NOMO-1 treated with DMSO at 0.1 percent for 48 hours (cell line): ENCODE measurements around the gene LTBP1.
A peak's percentile ranks its signal among the peaks of the same experiment; 100 is the strongest.

Experiments used
- DNase-seq: peaks from one replicate; lab custom pipeline; 2025; ENCODE audit not compliant: unreplicated experiment; lab: John Stamatoyannopoulos, UW

LTBP1 gene

GRCh38 chr2:33250417-33251029, 303.8 kb downstream of the LTBP1 start:
- no peak for DNase-seq

DNA sequence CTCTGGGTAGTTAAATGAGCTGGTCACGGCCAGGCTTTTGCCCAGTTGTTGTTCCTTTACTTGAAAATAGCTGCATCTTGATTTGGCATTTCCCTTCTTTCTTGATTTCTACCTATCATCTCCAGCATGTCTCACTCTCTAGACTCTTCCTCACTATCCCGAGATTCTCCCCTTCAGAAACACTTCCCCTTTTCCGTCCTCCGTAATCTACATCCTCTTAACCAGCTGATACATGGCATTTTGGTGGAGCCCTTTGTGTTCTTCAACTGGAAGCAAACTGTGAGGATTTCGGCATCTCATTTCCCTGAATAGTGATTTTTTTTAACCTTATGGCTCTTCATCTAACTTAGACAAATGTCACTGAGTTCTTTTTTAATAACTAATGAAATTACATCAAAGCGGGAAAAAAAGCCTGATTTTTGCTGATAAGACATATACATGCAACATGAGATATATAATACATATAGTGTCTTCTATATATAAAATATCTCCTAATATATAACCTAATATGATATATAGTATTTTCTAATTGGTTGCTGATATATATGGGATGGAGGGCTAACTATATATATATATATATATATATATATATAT, 309.5 kb downstream of the LTBP1 start:
- no peak for DNase-seq

GRCh38 chr2:33258387-33258786, 311.6 kb downstream of the LTBP1 start:
- DNase-seq, result no peak

GRCh38 chr2:33262097-33262496, 315.3 kb downstream of the LTBP1 start:
- no peak for DNase-seq

DNA sequence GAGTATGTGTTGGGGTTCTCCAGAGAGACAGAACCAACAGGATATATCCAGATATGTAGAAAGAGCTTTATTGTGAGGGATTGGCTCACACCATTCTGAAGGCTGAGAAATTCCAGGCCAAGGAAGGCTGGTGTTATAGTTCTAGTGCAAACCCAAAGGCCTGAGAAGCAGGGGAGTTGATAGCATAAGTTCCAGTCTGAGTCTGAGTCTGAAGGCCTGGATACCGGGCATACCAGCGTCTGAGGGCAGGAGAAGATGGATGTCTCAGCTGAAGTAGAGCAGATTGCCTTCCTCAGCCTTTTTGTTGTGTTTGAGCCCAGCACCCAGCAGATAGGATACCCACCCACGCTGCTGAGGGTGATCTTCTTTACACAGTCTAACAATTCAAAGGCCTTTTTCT, 318.0 kb downstream of the LTBP1 start:
- DNase-seq, result no peak

DNA sequence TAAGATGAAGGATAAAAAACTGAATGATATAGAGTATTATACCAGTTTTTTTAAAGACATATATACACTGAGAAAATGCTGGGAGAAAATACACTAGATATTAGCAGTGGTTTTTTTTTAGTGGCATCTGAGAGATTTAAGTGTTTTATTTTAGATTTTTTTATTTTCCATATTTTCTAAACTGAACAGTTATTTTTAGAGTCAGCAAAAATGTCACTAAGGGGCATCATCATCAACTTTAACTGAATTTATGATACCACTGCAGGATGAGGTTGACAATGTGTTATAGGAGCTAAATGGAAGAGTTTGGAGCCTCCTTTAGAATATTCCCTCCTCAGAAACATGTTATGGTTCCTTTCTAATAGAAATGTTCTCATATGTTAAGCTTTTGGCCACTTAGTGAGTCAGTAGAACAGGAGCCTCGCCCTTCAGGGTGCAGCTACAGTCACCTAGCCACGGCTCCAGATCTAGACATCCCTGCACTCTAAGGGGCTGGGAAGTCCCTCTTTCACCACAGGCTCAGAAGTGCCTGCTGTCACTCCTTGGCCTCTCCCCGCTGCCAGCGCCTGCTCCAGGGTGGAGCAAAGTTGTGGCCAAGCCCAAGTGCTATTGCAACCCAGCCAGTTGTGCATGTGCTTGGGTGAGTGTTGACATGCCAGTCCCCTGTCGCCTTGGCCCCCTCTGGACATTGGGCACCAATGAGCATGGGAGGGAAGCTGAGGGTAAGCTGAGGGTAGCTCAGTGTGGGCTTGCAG, 319.0 kb downstream of the LTBP1 start:
- no peak for DNase-seq

DNA sequence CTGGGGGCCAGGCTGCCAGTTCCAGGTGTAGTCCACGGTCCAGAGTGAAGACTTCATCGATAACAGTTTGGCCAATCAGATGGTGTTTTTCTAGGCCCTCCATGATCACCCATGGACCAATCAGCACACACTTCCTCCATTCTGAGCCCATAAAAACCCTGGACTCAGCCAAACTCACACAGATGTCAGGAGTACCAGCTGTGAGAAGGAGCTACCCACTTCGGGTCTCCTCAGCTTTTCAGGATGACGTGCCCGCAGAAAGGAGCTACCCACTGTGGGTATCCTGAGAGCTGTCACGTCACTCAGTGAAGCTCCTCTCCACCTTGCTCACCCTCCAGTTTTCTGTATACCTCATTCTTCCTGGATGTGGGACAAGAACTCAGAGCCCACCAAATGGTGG, 319.7 kb downstream of the LTBP1 start:
- no peak for DNase-seq

DNA sequence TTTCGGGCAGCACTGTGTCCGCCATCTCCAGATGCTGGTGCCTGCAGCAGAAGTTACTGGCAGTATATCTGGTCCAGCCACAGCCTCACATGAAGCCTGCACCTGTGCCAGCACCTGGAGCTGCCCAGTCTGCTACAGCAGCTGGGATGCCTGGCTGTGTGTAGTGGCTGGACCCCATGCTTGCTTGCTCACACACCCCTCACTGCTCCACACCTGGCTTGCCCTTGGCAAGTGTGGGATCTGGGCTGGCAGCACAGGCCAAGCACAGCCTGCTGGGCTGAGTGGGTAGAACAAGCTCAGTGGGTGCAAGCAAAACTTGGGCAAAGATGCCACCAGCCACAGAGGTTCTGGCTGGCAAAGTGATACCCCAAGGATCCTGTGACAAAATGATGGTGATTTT, 320.3 kb downstream of the LTBP1 start:
- no peak for DNase-seq

DNA sequence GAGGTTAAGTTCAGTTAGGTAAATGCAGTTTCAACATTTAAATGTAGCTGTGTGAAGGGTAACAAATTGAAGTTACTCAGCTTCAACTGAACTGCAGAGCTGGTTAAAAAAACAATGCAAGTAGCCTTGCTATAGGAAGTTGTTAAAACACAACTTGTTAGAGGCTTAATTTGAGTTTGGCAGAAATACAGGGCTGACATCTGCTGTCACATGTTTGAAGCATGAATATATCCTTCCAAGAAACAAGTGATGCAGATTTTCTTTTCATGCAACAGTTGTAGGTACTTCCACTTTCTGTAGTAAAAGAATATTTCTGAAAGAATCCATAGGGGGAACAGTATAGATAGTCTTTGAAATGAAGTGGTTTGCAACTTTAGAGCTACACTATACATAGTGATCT, 321.0 kb downstream of the LTBP1 start:
- no peak for DNase-seq

- no peak for DNase-seq
Observed at GRCh38 chr2:33268246-33268831, 321.6 kb downstream of the LTBP1 start.

DNA sequence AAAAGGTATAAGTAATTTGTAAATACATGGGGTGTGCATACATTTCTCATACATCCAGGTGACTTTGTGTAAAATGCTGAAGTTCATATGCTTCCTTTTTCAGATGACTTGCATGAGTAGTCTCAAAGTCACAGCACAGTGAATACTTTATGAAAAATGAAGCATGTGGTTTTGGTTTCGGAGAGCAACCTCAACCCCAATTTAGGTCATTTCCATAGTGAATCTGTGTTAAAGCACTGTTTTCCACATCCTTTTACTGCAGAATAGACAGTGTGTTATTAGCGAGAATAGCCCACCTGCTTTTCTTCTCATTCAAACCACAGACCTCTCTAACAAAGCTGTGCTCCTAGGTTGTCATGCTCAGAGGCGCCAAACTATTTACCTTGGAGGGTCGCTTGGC, 325.2 kb downstream of the LTBP1 start:
- DNase-seq, result no peak

DNA sequence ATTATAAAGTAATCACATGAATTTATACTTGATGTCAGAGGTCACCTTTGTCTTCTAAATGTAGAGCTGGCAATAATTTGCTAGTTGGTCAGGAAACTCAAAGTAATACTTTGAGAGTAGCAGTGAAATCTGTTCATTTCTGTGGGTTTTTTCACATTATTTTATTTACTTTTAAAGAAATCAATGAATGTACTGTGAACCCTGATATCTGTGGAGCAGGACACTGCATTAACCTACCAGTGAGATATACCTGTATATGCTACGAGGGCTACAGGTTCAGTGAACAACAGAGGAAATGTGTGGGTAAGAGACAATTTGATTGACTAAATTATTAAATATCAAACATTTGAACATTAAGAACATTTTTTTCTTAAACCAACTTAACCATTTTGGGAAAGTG, 326.7 kb downstream of the LTBP1 start:
- no peak for DNase-seq

DNA sequence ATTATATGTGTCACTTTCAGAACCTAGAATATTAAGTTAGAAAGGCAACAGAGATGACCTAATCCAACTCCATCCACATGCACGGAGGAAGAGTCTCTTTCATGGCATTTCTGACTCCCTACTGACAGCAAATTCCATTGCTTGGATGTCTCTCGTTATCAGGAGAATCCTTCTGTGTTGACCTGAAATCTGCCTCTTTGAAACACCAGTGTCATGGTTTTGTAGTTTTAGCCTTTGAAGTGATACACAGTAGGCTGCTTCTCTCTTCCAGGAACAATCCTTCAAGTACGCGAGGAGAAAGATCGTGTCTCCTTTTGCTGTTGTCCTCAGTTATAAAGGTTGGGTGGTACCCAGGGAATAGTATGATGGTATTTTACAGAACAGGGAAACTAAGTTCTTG, 327.8 kb downstream of the LTBP1 start:
- DNase-seq, result no peak

DNA sequence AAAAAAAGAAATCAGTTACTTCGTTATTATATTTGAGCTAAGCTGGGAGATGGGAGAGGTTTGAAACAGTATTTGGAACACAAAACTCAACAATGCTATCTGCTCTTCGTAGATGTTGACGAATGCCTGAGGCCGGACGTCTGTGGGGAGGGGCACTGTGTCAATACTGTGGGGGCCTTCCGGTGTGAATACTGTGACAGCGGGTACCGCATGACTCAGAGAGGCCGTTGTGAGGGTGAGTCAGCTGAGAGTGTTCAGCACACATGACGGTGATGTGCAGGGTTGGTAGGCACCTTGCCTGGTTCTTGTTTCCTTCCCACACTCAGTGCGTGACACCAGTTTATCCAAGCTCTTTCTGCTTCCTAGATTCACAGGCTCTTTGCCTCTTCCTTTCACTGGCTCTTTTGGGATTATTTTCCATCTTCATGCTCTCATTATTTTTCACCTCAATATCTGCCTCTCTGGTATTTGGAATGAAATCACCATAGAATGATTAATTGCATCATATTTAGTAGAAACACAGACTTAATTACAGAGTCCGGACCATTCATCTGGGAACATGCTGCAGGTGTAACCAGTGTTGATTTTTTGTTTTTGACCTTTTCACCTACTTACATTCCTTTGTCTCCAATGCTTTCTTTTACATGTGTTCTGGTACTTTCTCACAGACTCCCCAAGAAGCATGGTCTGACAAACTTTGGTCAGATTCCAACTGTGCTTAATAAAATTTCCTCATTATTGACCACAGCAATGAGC, 329.1 kb downstream of the LTBP1 start:
- DNase-seq, result peak; percentile 21

DNA sequence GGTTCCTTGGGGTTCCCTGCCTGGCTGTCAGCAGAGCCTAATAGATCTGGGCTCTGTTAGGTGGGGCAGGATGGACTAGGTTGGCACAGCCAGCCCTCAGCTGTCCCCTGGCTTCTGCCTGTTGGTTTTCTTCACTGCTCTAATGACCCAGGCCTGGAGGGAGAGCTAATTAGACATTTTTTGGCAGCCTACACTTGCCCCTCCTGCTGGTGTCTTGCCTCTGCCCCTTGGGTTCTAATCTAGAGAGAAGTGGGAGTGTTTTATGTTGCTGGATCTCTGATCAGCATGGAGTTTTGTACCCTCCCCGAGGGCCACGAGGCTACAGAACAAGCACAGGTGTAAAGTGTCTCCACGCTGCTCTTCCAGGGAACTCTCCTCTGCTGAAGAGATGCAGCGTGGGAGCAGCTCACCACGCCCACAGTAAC, 330.3 kb downstream of the LTBP1 start:
- DNase-seq, result no peak

DNA sequence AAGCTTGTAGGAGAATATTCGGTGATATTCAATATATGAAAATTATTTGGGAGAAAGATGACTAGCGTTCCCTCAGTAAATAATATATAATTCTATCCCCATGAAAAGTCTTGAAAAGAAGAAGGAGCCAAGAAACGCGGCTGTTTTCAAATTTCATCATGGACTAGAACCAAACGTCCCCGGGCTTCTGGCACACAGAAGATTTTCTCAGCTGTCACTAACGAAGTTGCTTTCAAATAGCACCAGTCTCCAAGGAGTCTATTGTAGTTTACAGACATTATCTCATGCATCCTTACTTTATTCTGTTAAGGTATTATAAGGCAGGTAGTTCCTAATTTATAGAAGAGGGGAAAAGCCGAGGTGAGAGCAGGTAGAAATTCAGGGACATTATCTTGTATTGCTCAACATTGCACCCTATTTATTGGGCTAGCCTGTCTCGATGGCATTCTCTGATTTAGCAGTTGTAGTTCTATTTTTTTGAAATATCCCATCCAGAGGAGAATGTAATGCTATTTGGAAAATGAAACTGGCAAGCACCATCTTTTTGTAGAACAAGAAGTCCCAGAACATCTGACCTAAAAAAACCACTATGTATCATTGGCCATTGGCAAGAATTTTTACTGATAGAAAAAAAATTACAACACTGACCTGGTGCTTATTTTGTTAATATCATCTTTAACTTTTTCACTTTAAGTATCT, 331.6 kb downstream of the LTBP1 start:
- no peak for DNase-seq

DNA sequence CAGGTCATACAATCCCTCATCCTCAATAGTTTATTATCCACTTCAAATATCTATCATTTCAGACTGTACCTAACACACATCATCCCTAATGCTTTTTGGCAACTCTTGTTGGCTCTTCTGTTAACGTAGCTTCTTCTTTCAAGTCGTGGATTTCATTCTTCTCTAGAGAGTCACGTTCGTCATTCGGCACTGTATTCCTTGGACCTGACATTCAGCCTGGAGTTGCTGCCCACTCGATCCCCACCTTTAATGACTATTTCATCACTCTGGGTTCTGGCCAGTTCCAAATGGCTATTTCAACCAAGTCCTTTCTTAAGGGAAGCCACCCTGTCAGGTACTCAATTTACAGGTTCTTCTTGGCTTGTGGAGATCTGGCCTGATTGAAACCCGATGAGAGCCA, 337.5 kb downstream of the LTBP1 start:
- DNase-seq, result no peak

- DNase-seq, result no peak
Observed at GRCh38 chr2:33287507-33288005, 340.8 kb downstream of the LTBP1 start.

GRCh38 chr2:33288011-33288410, 341.3 kb downstream of the LTBP1 start:
- DNase-seq, result no peak

DNA sequence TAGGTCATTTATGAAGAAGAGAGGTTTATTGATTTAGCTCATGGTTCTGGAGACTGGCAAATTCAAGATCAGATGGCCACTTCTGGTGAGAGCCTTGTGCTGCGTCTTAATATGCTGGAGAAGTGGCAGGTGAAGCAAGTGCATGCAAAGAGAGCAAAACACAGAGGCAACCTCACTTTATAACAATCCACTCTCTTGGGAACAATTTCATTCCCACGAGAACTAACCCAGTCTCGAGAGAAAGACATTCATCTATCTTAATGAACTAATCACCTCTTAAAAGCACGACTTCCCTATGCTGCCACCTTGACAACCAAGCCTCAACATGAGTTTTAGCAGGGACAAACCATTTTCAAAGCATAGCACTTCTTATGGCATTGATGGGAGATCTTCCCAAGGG, 343.2 kb downstream of the LTBP1 start:
- DNase-seq, result no peak
